Measurements from ENCODE around the gene STIM1.

DNA sequence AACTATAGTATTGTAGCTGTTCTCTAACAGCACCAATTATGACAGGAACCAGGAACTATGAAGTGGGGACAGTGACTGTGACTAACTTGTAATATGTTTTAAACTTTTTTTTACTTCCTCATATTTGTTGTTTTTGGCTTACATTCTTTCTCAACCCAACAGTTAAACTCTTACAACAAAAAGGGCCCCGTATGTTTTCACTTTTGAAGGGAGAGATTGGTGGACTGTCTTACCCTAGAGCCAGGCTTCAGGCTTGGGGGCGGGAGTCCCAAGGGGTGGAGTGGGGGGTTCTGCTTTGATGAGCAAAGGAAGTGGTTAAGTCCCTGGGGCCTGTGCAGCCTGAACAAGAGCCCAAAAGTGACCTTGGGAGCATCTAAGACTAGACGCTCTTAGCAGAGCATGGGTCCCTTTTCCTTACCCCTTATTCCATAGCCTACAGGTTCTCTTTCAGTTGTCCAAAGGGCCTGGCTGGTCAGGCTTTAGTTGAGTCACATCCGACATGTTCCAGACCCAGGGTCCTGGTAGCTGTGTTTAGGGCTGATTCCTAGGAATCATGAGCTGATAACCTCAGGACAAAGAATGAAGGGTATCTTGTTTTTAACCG is 38.8 kb downstream of the STIM1 start:
- TF ChIP-seq, protein P1, sequence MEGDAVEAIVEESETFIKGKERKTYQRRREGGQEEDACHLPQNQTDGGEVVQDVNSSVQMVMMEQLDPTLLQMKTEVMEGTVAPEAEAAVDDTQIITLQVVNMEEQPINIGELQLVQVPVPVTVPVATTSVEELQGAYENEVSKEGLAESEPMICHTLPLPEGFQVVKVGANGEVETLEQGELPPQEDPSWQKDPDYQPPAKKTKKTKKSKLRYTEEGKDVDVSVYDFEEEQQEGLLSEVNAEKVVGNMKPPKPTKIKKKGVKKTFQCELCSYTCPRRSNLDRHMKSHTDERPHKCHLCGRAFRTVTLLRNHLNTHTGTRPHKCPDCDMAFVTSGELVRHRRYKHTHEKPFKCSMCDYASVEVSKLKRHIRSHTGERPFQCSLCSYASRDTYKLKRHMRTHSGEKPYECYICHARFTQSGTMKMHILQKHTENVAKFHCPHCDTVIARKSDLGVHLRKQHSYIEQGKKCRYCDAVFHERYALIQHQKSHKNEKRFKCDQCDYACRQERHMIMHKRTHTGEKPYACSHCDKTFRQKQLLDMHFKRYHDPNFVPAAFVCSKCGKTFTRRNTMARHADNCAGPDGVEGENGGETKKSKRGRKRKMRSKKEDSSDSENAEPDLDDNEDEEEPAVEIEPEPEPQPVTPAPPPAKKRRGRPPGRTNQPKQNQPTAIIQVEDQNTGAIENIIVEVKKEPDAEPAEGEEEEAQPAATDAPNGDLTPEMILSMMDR (IDR thresholded peaks at IDR 0.05): no peak
- TF ChIP-seq POLR2A (IDR thresholded peaks at IDR 0.05; ENCODE audit: low read depth): no peak
- TF ChIP-seq EP300 (IDR thresholded peaks at IDR 0.05): no peak

Data from esophagus muscularis mucosa (tissue), 4 donors.